B cell (primary cell): ENCODE data around the gene HUS1B. TPM values are rescaled to one million over a fixed set of nuclear protein-coding genes. Genes with fewer than 3 reads are reported as not detected.

Experiments
- ATAC-seq: fragments of 200-7000 bp; cut with Tn5 transposase; one replicate; pipeline ENCODE4 v1.10.0; 2021; ENCODE audit warnings: low read depth, mild to moderate bottlenecking, moderate number of reproducible peaks, moderate library complexity
- CTCF ChIA-PET: fragments of 350-600 bp; sonication (Branson Sonifier 250); formaldehyde crosslinking; loops from one replicate; lab custom pipeline; 2021; ENCODE audit warnings: antibody characterized with exemption, inconsistent platforms; lab: Charles Lee
- POLR2A ChIA-PET: fragments of 350-600 bp; sonication (Branson Sonifier 250); formaldehyde crosslinking; loops from one replicate; lab custom pipeline; 2021; ENCODE audit warnings: antibody characterized with exemption; lab: Charles Lee
- DNase-seq: peaks from one replicate; pipeline ENCODE4 v3.0.0; 2013
- H2AFZ ChIP-seq: 2 replicates; pipeline ENCODE4 v1.6.1; 2012; ENCODE audit warnings: mild to moderate bottlenecking, low read depth, low read length; ENCODE audit not compliant: insufficient read depth, poor library complexity, severe bottlenecking
- H3K27ac ChIP-seq, 2 donors: 1 replicate in 1 of 2; 2 replicates in 1 of 2; pipeline ENCODE4 v1.5.1; 2012 to 2013; ENCODE audit warnings: low read length in 2 of 2, mild to moderate bottlenecking in 2 of 2, moderate library complexity in 1 of 2
- H3K27me3 ChIP-seq, 4 experiments: fragments of 200-600 bp in 1 of 4; sonication (generic) in 1 of 4; replicated peaks in 1 of 4; 1 replicate in 2 of 4; 2 replicates in 2 of 4; pipeline versions ENCODE4 v1.6.1 to v1.7.0; 2013 to 2016; ENCODE audit warnings: low read length in 3 of 4, mild to moderate bottlenecking in 2 of 4, mixed read lengths in 1 of 4, moderate library complexity in 1 of 4; ENCODE audit not compliant: insufficient read depth in 4 of 4, control insufficient read depth in 3 of 4; ENCODE audit errors: control extremely low read depth in 1 of 4
- H3K36me3 ChIP-seq, 2 experiments: replicated peaks in 1 of 2; 1 replicate in 1 of 2; 2 replicates in 1 of 2; pipeline versions ENCODE4 v1.6.1 to v1.7.1; 2013; ENCODE audit warnings: low read length in 1 of 2; ENCODE audit not compliant: insufficient read depth in 2 of 2, control insufficient read depth in 1 of 2; ENCODE audit errors: control extremely low read depth in 1 of 2, extremely low read depth in 1 of 2
- H3K4me1 ChIP-seq, 2 donors: fragments of 200-600 bp in 1 of 2; sonication (generic) in 1 of 2; 1 replicate in 1 of 2; 2 replicates in 1 of 2; pipeline versions ENCODE4 v1.5.1 to v1.6.1; 2013 to 2017; ENCODE audit warnings: low read length in 2 of 2; ENCODE audit not compliant: control insufficient read depth in 2 of 2, insufficient read depth in 2 of 2
- H3K4me2 ChIP-seq: replicated peaks from 2 replicates; pipeline ENCODE3; 2012; ENCODE audit warnings: mild to moderate bottlenecking, low read depth, low read length; ENCODE audit not compliant: poor library complexity, severe bottlenecking
- H3K4me3 ChIP-seq, 5 experiments: fragments of 200-600 bp in 1 of 5; sonication (generic) in 1 of 5; 1 replicate in 3 of 5; 2 replicates in 2 of 5; pipeline versions ENCODE4 v1.5.1 to v1.7.0; 2011 to 2016; ENCODE audit warnings: low read length in 4 of 5, mild to moderate bottlenecking in 4 of 5, low read depth in 2 of 5, control low read depth in 1 of 5, moderate library complexity in 1 of 5; ENCODE audit not compliant: insufficient read depth in 1 of 5; ENCODE audit errors: control extremely low read depth in 1 of 5, extremely low read depth in 1 of 5
- H3K79me2 ChIP-seq: fragments of 200-600 bp; sonication (generic); one replicate; pipeline ENCODE4 v1.6.0; 2016; ENCODE audit warnings: low read length; ENCODE audit not compliant: control insufficient read depth, insufficient read depth
- H3K9ac ChIP-seq: fragments of 200-600 bp; sonication (generic); 2 replicates; pipeline ENCODE4 v1.6.1; 2017; ENCODE audit warnings: mild to moderate bottlenecking, low read length, moderate library complexity
- H3K9me3 ChIP-seq, 3 donors: one replicate each; pipeline versions ENCODE4 v1.6.1 to v1.7.1; 2013; ENCODE audit warnings: low read length in 2 of 3; ENCODE audit not compliant: control insufficient read depth in 2 of 3, insufficient read depth in 1 of 3; ENCODE audit errors: control extremely low read depth in 1 of 3
- H4K20me1 ChIP-seq: 2 replicates; pipeline ENCODE4 v1.6.0; 2012; ENCODE audit warnings: mild to moderate bottlenecking, low read length; ENCODE audit not compliant: insufficient read depth, control insufficient read depth, poor library complexity, severe bottlenecking
- H3K27ac Mint-ChIP-seq: one replicate; pipeline ENCODE4 v1.8.0; 2021; ENCODE audit warnings: mixed read lengths
- H3K27me3 Mint-ChIP-seq: one replicate; pipeline ENCODE4 v1.8.0; 2021; ENCODE audit warnings: mixed read lengths
- H3K4me1 Mint-ChIP-seq: one replicate; pipeline ENCODE4 v1.8.0; 2021; ENCODE audit warnings: mixed read lengths
- H3K4me3 Mint-ChIP-seq: one replicate; pipeline ENCODE4 v1.8.0; 2021; ENCODE audit warnings: mixed read lengths
- H3K9me3 Mint-ChIP-seq: one replicate; pipeline ENCODE4 v1.8.0; 2022; ENCODE audit warnings: mixed read lengths; ENCODE audit not compliant: insufficient read depth
- EZH2 ChIP-seq: IDR thresholded peaks from 2 replicates; pipeline ENCODE4 v1.6.1; 2012; ENCODE audit warnings: borderline replicate concordance, low read depth, mild to moderate bottlenecking, moderate library complexity, low read length; ENCODE audit not compliant: insufficient read depth, poor library complexity, severe bottlenecking
- WGBS: methylation state at CpG from one replicate; pipeline ENCODE4 v1.1.5; 2013; ENCODE audit warnings: missing lambda C conversion rate; ENCODE audit not compliant: insufficient coverage; 5-methylcytosine and 5-hydroxymethylcytosine counted together
- intact Hi-C: fragments of 100-400 bp; cut with micrococcal nuclease; formaldehyde crosslinking; loops from one replicate; pipeline ENCODE4 v1.10.0; 2022
- polyA plus RNA-seq: library from polyadenylated mRNA; depleted of rRNA; stranded (reverse); fragments of >200 nt; gene quantifications from 2 replicates; pipeline ENCODE4 v1.2.3, GENCODE V29; 2012
- total RNA-seq, 2 donors: library from RNA; stranded (reverse); fragments of 120-200 nt in 1 of 2; gene quantifications; 1 replicate in 1 of 2; 2 replicates in 1 of 2; pipeline versions ENCODE4 v1.2.3 to v1.2.4, GENCODE V29; 2013 to 2022
- TF ChIP-seq, protein P1 (sequence below): fragments of 200-600 bp; IDR thresholded peaks from one replicate; pipeline ENCODE4 v1.8.0; 2022; ENCODE audit warnings: antibody characterized with exemption, mild to moderate bottlenecking

Gene HUS1B
- total and polyA plus RNA-seq, 2 donors (not counting 1 experiment from before 2014, with no cell fraction given): 2.9 to 4.4 TPM

DNA sequence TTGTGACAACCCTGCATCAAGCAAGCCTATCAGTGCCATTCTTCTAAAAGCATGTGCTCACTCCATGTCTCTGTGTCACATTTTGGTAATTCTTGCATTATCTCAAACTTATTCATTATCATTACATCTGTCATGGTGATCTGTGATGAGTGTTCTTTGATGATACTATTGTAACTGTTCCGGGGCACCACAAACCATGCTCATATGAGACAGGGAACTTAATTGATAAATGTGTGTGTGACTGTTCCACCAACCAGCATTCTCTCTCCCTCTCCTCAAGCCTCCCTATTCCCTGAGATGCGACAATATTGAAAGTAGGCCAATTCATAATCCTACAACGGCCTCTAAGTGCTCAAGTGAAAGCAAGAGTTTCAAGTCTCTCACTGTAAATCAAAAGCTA, 4.0 kb downstream of the HUS1B start:
- ATAC-seq: no peak
- CTCF ChIA-PET: no interaction called here
- no CpG with 5 or more reads among the region's 3 CpGs for WGBS

DNA sequence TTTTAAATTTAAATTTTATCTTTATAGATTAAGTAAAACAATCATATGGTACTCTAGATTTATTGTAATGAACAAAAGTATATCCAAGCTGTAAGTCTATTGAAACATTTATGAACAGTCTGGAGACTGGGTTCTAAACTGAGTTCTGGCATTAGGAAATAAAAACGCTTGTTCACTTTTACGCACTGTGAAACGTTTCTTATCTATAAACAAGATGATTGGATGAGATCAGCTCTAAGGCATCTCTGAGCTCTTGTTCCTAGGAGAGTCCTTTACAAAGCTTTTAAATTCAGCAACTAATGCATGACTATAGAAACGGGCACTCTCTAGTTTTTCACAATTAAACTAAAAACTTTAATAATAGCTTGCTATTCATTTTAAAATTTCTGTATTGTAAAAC, 6.8 kb downstream of the HUS1B start:
- no peak overlapping the region for H3K4me2 ChIP-seq
- no peaks in the 10 kb centered on the region for H3K4me1 ChIP-seq
- CTCF ChIA-PET: interaction anchor here (0.6 to 0.7 kb wide), 2 partner anchors 9 to 61 kb away, joined by 3 read pairs; no protein-coding TSS in a partner anchor
- no peak overlapping the region for H3K4me3 ChIP-seq
- H3K27me3 ChIP-seq: no peaks in the 10 kb centered on the region
- no peaks in the 10 kb centered on the region for H3K9me3 Mint-ChIP-seq
- DNase-seq (no peak), ATAC-seq (no peak)
- H3K36me3 ChIP-seq: no peaks in the 10 kb centered on the region
- H3K27me3 Mint-ChIP-seq: no peaks in the 10 kb centered on the region
- H3K27ac Mint-ChIP-seq: no peak overlapping the region
- H3K27ac ChIP-seq: no peak overlapping the region
- WGBS: no CpG with 5 or more reads among the region's 4 CpGs
- H3K4me1 Mint-ChIP-seq: peaks cover 9% of the 10 kb centered on the region
- no peaks in the 10 kb centered on the region for H3K9me3 ChIP-seq
- no peak for TF ChIP-seq EZH2
- TF ChIP-seq, protein P1, sequence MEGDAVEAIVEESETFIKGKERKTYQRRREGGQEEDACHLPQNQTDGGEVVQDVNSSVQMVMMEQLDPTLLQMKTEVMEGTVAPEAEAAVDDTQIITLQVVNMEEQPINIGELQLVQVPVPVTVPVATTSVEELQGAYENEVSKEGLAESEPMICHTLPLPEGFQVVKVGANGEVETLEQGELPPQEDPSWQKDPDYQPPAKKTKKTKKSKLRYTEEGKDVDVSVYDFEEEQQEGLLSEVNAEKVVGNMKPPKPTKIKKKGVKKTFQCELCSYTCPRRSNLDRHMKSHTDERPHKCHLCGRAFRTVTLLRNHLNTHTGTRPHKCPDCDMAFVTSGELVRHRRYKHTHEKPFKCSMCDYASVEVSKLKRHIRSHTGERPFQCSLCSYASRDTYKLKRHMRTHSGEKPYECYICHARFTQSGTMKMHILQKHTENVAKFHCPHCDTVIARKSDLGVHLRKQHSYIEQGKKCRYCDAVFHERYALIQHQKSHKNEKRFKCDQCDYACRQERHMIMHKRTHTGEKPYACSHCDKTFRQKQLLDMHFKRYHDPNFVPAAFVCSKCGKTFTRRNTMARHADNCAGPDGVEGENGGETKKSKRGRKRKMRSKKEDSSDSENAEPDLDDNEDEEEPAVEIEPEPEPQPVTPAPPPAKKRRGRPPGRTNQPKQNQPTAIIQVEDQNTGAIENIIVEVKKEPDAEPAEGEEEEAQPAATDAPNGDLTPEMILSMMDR: no peak
- H3K9ac ChIP-seq: no peak overlapping the region
- intact Hi-C loops: no loop called here
- H3K4me3 Mint-ChIP-seq: no peak overlapping the region
- peaks cover 36% of the 10 kb centered on the region for H4K20me1 ChIP-seq
- POLR2A ChIA-PET: no interaction called here
- peaks cover 72% of the 10 kb centered on the region for H3K79me2 ChIP-seq
- H2AFZ ChIP-seq: no peak overlapping the region

More for the DNA sequence above, 4.0 kb downstream of the HUS1B start:
- no peak overlapping the region for H2AFZ ChIP-seq
- Mint-ChIP-seq H3K9me3 (no peaks in the 10 kb centered on the region), H3K4me3 (no peak overlapping the region), H3K27me3 (no peaks in the 10 kb centered on the region), H3K27ac (no peak overlapping the region), H3K4me1 (peaks cover 4% of the 10 kb centered on the region)
- intact Hi-C loops: no loop called here
- no peak for DNase-seq
- peaks cover 86% of the 10 kb centered on the region for H3K79me2 ChIP-seq
- no peak overlapping the region for H3K9ac ChIP-seq
- peaks cover 0 to 10% (median 0%) of the 10 kb centered on the region in 3 donors for H3K9me3 ChIP-seq
- peaks cover 0 to 7% of the 10 kb centered on the region in 2 experiments for H3K36me3 ChIP-seq
- H4K20me1 ChIP-seq: peaks cover 36% of the 10 kb centered on the region
- no peak overlapping the region for H3K4me3 ChIP-seq
- H3K4me1 ChIP-seq: no peaks in the 10 kb centered on the region
- POLR2A ChIA-PET: no interaction called here
- TF ChIP-seq EZH2: no peak
- TF ChIP-seq, protein P1: no peak
- H3K27me3 ChIP-seq: no peaks in the 10 kb centered on the region
- H3K27ac ChIP-seq: no peak overlapping the region
- H3K4me2 ChIP-seq: no peak overlapping the region
